NCI-H748 treated with DMSO at 0.1 percent for 48 hours (cell line): ENCODE results near the gene TOMM20.
A peak's percentile ranks its signal among the peaks of the same experiment; 100 is the strongest.
"Not testable (repeated sequence)": the region's sequence is repeated elsewhere in the genome, so short reads cannot be mapped to it uniquely, and the experiment has no call there.

Experiments
- DNase-seq: peaks from one replicate; lab custom pipeline; 2025; lab: John Stamatoyannopoulos, UW

TOMM20 gene

GRCh38 chr1:235079443-235080296, 49.0 kb downstream of the TOMM20 start:
- DNase-seq = no peak

GRCh38 chr1:235078480-235079381, 49.9 kb downstream of the TOMM20 start:
- DNase-seq = no peak

GRCh38 chr1:235077571-235078479, 50.8 kb downstream of the TOMM20 start:
- no peak for DNase-seq

DNA sequence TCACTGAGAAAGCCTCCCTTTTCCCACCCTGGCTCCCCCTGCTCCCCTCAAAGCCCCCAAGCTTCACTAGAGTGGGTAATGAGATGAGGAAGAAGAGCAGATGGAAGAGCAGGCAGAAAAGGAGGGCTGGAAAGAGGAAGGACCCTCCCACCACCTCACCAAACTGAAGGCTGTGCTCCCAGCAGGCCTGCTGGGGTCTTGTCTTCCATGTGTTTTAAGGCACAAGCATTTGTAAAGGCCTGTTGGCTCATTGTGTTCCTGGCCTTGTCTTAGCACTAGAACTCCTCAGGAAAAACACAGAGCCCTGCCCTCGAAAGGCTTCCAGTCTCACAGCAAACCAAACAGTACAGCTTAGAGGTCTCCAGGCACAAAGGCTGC, 51.5 kb downstream of the TOMM20 start:
- no peak for DNase-seq

- DNase-seq = no peak
These were observed 52.0 kb downstream of the TOMM20 start for GRCh38 chr1:235076504-235077162.

GRCh38 chr1:235075777-235076308, 52.8 kb downstream of the TOMM20 start:
- no peak for DNase-seq

DNA sequence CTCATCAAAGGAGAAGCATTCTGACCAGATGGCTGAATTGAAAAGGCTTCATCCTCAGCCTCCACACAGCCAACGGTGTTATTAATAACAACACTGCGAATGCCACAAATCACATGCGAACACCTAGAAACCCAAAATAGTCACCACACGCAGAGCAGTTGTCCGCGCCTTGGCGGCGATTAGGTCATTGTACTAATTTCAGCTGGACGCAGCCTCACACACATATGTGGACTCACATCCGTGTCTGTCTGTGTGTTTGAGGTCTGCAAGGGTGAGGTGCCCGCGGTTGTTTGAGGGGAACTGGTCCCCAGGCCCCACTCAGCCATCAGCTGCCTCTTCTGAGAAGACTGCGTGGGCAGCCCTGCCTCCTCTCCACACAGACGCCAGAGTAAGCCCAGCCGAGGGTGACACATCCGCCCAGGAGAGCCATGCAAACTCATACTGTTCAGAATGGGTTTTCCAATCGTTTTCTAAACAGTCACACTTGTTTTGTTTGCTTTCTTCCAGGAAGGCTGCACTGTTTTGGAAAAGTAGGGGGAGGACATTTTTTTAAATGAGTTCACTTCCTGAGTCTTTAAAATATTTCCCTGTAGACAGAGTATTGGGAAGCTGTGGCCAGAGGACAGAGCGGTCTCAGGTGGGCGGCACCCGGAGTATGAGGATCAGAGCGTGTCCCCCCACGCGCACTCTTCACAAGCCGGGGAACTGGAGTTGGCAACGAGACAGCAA, 53.4 kb downstream of the TOMM20 start:
- peak; percentile 37 for DNase-seq

- peak; percentile 37 for DNase-seq
These were observed 54.1 kb downstream of the TOMM20 start for GRCh38 chr1:235074523-235075047.

DNA sequence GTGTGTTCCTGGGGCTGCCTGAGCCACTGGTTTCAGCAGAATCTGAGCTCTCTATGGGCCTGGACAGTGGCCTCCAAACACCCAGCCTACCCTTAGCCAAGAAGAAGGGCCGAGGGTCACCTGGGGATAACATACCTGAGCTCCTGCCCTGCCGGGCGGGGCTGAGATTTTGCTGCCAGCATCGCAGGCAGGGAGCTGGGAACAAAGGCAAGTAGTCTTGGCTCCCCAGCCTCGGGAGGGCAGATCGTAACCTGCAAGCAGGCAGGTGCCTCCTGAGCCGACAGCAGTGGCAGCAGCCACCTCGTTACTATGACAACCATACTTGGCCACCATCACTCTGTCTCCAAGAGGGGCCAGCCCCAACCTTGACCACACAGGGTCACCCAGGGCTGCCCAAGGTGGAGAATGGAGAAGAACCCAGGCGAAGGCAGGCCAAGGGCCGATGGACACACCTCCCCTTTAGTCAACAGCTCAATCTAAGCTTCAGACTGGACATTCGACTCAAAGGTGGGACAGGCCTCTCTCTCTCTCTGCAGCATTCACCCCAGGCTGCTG, 54.6 kb downstream of the TOMM20 start:
- no peak for DNase-seq

GRCh38 chr1:235073331-235073967, 55.2 kb downstream of the TOMM20 start:
- no peak for DNase-seq

DNA sequence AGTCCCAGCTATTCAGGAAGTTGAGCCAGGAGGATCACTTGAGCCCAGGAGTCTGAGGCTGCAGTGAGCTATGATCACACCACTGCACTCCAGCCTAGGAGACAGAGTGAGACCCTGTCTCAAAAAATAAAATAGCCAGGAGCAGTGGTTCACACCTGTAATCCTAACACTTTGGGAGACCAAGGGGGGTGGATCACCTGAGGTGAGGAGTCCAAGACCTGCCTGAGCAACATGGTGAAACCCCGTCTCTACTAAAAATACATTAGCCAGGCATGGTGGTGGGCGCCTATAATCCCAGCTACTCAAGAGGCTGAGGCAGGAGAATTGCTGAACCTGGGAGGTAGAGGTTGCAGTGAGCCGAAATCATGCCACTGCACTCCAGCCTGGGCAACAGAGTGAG, 56.1 kb downstream of the TOMM20 start:
- not testable (repeated sequence) for DNase-seq

GRCh38 chr1:235072096-235072495, 56.5 kb downstream of the TOMM20 start:
- DNase-seq = no peak

DNA sequence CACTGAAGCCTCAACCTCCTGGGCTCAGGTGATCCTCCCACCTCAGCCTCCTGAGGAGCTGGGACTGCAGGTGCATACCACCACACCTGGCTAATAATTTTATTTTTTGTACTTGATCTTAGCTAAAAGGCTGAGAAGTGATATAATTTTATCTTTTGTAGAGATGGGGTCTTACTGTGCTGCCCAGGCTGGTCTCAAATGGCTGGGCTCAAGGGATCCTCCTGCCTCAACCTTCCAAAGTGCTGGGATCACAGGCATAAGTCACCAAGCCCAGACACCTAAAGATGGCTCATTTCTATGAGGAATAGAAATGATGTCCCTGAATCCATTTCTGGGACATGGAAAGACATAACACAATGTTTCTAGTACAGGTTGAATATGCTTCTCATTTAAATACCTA, 57.8 kb downstream of the TOMM20 start:
- DNase-seq = no peak

- no peak for DNase-seq
These were observed 58.8 kb downstream of the TOMM20 start for GRCh38 chr1:235069577-235070563.

GRCh38 chr1:235069176-235069575, 59.5 kb downstream of the TOMM20 start:
- DNase-seq = no peak

- no peak for DNase-seq
These were observed 60.2 kb downstream of the TOMM20 start for GRCh38 chr1:235068158-235069121.
